Progenitor cell of endocrine pancreas (in vitro differentiated cells): ENCODE data around the gene IL10RA. TPM values are rescaled to one million over a fixed set of nuclear protein-coding genes. Genes with fewer than 3 reads are reported as not detected.

Experiments used
- DNase-seq: peaks from one replicate; pipeline ENCODE4 v3.0.0; 2021; ENCODE audit warnings: low spot score; ENCODE audit not compliant: unreplicated experiment
- H3K27ac Mint-ChIP-seq: 2 replicates; pipeline ENCODE4 v1.8.0; 2021; ENCODE audit warnings: mild to moderate bottlenecking, moderate library complexity, mixed read lengths
- H3K27me3 Mint-ChIP-seq: 2 replicates; pipeline ENCODE4 v1.8.0; 2021; ENCODE audit warnings: mixed read lengths
- H3K36me3 Mint-ChIP-seq: 2 replicates; pipeline ENCODE4 v1.8.0; 2022; ENCODE audit warnings: mixed read lengths; ENCODE audit not compliant: insufficient read depth
- H3K4me1 Mint-ChIP-seq: 2 replicates; pipeline ENCODE4 v1.8.0; 2021; ENCODE audit warnings: low read depth, mixed read lengths
- H3K4me3 Mint-ChIP-seq: 2 replicates; pipeline ENCODE4 v1.8.0; 2021; ENCODE audit warnings: low read depth, mild to moderate bottlenecking, moderate library complexity, mixed read lengths
- H3K9me3 Mint-ChIP-seq: 2 replicates; pipeline ENCODE4 v1.8.0; 2021; ENCODE audit warnings: low read depth, mixed read lengths
- total RNA-seq: library from RNA; stranded (reverse); gene quantifications from 2 replicates; pipeline ENCODE4 v1.2.1, GENCODE V29; 2021
- TF ChIP-seq, protein P1 (sequence below): fragments of 200-600 bp; sonication (generic); IDR thresholded peaks from one replicate; pipeline ENCODE4 v1.5.0; 2021; ENCODE audit warnings: antibody characterized with exemption, mild to moderate bottlenecking; ENCODE audit not compliant: unreplicated experiment

The IL10RA gene
- total RNA-seq, 1 donor from 2014 or later = 0.72 TPM

DNA sequence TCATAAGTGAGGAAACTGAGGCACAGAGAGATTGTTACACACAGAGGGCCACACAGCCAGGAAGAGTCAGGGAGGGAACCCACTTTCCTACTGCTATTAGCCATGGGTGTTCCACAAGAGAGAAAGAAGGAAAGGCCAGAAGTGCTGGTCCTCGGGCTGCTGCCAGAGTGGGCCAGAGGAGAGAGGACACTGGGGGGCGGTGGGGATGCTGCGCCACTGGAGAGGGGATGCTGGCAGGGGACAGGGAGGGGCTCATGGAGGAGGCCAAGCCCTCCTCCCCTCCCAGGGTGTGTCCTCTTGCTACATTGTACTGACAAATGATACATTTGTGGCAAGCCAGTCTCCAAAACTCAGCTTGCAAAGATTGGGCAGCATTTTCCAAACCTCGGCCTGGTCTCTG is 9.9 kb downstream of the IL10RA start:
- no peak for DNase-seq
- Mint-ChIP-seq H3K4me3 (no peak overlapping the region), H3K36me3 (no peaks in the 10 kb centered on the region), H3K9me3 (no peaks in the 10 kb centered on the region), H3K27me3 (peaks cover 10% of the 10 kb centered on the region), H3K27ac (no peak overlapping the region), H3K4me1 (no peaks in the 10 kb centered on the region)
- TF ChIP-seq, protein P1, sequence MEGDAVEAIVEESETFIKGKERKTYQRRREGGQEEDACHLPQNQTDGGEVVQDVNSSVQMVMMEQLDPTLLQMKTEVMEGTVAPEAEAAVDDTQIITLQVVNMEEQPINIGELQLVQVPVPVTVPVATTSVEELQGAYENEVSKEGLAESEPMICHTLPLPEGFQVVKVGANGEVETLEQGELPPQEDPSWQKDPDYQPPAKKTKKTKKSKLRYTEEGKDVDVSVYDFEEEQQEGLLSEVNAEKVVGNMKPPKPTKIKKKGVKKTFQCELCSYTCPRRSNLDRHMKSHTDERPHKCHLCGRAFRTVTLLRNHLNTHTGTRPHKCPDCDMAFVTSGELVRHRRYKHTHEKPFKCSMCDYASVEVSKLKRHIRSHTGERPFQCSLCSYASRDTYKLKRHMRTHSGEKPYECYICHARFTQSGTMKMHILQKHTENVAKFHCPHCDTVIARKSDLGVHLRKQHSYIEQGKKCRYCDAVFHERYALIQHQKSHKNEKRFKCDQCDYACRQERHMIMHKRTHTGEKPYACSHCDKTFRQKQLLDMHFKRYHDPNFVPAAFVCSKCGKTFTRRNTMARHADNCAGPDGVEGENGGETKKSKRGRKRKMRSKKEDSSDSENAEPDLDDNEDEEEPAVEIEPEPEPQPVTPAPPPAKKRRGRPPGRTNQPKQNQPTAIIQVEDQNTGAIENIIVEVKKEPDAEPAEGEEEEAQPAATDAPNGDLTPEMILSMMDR = no peak

DNA sequence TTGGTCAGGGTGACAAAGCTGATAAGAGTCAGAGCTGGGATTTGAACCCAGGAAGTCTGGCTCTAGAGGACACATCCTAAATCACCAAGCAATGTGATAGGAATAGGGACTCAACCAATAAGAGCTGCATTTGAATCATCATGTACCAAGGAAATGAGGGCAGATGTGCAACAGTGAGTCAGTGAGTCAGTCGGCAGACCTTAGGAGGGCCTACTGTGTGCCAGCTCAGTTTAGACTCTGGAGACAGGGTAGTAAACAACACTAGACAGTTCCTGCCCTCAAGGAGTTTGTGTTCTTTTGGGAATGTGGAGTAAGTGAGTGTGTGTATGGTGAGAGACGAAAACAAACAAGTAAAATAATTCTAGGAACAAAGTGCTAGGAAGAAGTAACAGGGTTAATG is 11.2 kb downstream of the IL10RA start:
- H3K4me3 Mint-ChIP-seq = no peak overlapping the region
- peaks cover 10% of the 10 kb centered on the region for H3K27me3 Mint-ChIP-seq
- no peak for DNase-seq
- H3K36me3 Mint-ChIP-seq = no peaks in the 10 kb centered on the region
- TF ChIP-seq, protein P1 = no peak
- H3K27ac Mint-ChIP-seq = no peak overlapping the region
- no peaks in the 10 kb centered on the region for H3K9me3 Mint-ChIP-seq
- no peaks in the 10 kb centered on the region for H3K4me1 Mint-ChIP-seq

DNA sequence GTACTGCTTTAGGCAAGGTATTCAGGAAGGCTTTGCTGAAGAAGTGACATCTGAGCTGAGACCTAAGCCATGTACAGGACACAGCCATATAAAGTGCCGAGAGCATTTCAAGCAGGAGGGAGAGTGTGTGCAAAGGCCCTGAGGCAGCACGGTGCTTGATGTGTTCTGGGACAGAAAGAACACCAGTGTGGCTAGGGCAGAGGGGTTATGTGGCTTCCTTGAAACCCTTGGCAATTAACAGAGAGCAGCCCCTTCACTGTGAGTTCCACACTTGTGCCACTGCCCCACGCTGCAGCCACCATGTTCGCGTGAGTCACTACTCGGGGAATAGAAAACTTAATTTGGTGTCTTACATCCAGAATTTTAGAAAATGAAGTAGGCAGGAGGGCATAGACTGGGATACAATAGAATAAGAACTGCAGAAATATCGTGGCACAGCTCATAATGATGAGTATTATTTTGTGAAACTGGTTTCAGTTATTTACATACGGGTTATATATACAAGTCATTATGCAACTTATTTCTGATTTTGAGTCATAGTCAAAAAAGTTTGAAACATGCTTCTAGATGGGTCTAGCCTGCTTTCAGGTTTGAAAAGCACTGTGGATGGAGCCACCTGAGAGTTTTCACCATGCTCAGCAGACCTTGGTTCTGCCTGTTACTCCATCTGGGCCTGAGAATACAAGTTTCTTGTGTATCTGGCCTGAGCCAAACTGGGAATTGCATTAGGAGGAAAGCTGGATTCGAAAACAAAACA is 11.8 kb downstream of the IL10RA start:
- DNase-seq = no peak
- Mint-ChIP-seq H3K36me3 (no peaks in the 10 kb centered on the region), H3K27me3 (peaks cover 8% of the 10 kb centered on the region), H3K9me3 (no peaks in the 10 kb centered on the region), H3K4me1 (no peaks in the 10 kb centered on the region), H3K4me3 (no peak overlapping the region), H3K27ac (no peak overlapping the region)
- TF ChIP-seq, protein P1 = no peak

DNA sequence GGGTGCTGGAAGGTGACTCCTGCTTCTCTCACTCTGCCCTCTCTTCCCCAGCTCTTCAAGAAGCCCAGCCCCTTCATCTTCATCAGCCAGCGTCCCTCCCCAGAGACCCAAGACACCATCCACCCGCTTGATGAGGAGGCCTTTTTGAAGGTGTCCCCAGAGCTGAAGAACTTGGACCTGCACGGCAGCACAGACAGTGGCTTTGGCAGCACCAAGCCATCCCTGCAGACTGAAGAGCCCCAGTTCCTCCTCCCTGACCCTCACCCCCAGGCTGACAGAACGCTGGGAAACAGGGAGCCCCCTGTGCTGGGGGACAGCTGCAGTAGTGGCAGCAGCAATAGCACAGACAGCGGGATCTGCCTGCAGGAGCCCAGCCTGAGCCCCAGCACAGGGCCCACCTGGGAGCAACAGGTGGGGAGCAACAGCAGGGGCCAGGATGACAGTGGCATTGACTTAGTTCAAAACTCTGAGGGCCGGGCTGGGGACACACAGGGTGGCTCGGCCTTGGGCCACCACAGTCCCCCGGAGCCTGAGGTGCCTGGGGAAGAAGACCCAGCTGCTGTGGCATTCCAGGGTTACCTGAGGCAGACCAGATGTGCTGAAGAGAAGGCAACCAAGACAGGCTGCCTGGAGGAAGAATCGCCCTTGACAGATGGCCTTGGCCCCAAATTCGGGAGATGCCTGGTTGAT is 12.6 kb downstream of the IL10RA start:
- H3K27ac Mint-ChIP-seq = no peak overlapping the region
- DNase-seq = no peak
- peaks cover 8% of the 10 kb centered on the region for H3K27me3 Mint-ChIP-seq
- TF ChIP-seq, protein P1 = no peak
- H3K9me3 Mint-ChIP-seq = no peaks in the 10 kb centered on the region
- no peak overlapping the region for H3K4me3 Mint-ChIP-seq
- H3K36me3 Mint-ChIP-seq = no peaks in the 10 kb centered on the region
- H3K4me1 Mint-ChIP-seq = no peaks in the 10 kb centered on the region

DNA sequence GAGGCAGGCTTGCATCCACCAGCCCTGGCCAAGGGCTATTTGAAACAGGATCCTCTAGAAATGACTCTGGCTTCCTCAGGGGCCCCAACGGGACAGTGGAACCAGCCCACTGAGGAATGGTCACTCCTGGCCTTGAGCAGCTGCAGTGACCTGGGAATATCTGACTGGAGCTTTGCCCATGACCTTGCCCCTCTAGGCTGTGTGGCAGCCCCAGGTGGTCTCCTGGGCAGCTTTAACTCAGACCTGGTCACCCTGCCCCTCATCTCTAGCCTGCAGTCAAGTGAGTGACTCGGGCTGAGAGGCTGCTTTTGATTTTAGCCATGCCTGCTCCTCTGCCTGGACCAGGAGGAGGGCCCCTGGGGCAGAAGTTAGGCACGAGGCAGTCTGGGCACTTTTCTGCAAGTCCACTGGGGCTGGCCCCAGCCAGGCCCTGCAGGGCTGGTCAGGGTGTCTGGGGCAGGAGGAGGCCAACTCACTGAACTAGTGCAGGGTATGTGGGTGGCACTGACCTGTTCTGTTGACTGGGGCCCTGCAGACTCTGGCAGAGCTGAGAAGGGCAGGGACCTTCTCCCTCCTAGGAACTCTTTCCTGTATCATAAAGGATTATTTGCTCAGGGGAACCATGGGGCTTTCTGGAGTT is 13.3 kb downstream of the IL10RA start:
- H3K27ac Mint-ChIP-seq = no peak overlapping the region
- H3K36me3 Mint-ChIP-seq = no peaks in the 10 kb centered on the region
- DNase-seq = no peak
- H3K4me1 Mint-ChIP-seq = no peaks in the 10 kb centered on the region
- no peak overlapping the region for H3K4me3 Mint-ChIP-seq
- TF ChIP-seq, protein P1 = no peak
- peaks cover 13% of the 10 kb centered on the region for H3K27me3 Mint-ChIP-seq
- peaks cover 5% of the 10 kb centered on the region for H3K9me3 Mint-ChIP-seq
